HG03025 (cell line): ENCODE measurements around the gene RDH8.

Experiments used
- ATAC-seq: cut with Tn5 transposase; IDR thresholded peaks from one replicate; pipeline ENCODE4 v1.9.1; 2021; ENCODE audit warnings: mild to moderate bottlenecking, moderate library complexity; ENCODE audit not compliant: unreplicated experiment, low FRiP score

The RDH8 gene, protein sequence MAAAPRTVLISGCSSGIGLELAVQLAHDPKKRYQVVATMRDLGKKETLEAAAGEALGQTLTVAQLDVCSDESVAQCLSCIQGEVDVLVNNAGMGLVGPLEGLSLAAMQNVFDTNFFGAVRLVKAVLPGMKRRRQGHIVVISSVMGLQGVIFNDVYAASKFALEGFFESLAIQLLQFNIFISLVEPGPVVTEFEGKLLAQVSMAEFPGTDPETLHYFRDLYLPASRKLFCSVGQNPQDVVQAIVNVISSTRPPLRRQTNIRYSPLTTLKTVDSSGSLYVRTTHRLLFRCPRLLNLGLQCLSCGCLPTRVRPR

DNA sequence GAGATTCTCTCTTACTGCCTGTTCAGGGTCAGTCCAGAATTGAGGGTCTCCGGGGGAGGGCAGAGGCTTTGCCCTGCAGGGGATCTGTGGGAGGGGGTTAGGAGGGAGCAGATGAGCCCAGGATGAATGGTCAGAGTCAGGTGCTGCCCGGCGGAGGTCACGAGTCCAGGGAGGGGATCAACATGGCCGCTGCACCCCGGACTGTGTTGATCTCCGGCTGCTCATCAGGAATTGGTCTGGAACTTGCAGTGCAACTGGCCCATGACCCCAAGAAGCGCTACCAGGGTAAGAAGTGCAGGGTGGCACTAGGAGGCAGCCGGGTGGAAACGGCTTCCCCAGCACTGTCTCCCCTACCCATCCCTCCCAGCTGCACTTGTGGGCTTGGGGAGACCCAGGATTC lies at the start of gene RDH8:
TSS of gene RDH8 (plus strand) at position 168 of the 400 bp plus-strand sequence. CDS start at position 183, 15 bp downstream.
- ATAC-seq = no peak

DNA sequence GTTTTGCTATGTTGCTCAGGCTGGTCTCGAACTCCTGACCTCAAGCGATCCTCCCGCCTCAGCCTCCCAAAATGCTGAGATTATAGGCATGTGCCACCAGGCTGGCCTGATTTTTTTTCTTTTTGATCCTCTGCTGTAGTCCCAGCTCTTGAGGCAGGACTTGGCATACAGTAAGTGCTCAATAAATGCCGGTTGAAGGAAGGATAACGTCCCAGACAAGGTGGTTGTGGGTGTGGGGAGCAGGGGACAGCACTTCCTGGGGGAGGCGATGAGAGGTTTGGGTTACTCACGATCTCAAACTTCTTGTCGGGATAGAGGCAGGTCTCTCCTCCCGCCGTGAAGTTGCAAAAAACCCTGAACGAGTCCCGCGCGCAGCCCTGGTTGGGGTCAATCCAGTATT lies 47.3 kb upstream of the RDH8 start:
- ATAC-seq = no peak

DNA sequence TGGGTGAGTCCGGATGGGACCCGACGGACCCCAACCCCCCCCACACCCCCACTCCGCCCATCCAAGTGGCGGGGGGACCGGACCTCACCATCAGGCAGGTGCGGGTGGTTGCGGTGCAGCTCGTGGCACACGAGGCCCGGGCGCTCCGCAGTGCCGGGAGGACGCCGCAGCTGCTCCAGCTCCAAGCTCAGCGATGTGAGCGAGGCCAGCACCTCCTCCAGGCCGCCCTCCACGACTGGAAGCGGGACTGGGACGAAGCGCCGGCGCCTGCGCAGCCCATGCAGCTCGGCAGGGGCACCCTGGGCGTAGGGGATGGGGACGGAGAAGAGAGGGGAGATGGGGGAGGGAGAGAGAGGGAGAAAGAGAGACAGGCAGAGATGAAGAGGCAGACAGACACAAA lies 46.8 kb upstream of the RDH8 start:
- no peak for ATAC-seq

DNA sequence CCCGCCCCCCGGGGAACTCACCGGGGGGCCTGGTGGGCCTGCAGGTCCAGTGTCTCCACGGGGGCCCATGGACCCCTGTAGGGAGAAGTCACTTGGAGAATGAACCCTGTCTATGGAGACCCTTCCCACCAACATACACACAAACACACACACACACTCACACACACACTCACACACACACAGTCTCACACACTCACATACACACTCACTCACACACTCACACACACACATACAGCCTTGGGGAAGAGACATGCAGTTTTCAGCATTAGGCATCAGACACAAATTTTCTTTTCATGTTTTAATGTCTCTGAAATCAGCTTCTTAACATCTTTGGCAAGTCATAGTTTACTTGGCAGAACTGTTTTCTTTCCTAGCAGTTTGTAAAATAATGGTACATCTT lies 46.0 kb upstream of the RDH8 start:
- no peak for ATAC-seq

DNA sequence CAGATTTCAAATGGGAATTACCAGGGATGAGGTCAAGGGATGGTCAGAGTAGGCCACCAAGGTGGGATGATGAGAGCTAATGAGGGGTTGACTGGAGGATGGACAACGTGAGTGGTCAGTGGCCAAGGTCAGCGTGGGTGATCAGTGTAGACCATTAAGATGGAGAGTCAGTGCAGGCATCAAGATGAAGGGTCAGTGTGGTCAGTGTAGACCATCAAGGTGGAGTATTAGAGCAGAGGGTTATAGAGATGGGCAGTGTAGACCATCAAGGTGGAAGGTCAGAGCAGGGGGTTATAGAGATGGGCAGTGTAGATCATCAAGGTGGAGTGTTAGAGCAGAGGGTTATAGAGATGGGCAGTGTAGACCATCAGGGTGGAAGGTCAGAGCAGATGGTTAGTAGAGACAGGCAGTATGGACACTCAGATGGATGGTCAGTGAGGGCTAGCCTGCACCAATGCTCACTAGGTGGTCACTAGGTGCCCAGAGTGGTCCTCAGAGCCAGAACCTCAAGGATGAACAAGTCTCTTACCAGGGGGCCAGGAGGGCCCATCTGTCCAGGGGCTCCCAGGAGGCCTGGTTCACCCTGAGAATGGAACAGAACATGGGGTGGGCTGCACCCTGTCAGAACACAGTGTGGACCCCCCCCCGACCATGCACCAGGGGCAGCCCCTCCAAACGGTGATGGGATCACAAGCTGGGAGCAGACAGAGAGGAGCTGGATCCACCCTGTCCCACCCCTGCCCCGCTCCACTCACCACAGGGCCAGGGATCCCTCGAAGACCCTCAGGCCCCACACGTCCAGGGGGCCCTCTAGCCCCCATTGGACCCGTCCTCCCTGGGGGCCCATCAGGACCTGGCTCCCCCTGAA lies 44.2 kb upstream of the RDH8 start:
- no peak for ATAC-seq

DNA sequence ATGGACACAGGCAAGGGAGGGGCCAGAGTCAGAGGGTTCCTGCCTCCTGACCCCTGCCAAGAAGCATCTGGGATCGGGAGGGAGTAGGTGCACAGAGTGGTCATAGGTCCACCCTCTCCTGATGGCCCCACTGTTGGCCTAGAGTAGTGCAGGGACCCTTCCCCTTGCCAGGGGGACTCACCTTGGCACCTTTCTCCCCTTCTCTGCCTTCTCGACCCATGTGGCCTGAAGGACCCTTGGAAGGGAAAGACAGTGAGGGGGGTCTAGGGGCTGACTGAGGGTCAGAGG lies 43.7 kb upstream of the RDH8 start:
- ATAC-seq = no peak

DNA sequence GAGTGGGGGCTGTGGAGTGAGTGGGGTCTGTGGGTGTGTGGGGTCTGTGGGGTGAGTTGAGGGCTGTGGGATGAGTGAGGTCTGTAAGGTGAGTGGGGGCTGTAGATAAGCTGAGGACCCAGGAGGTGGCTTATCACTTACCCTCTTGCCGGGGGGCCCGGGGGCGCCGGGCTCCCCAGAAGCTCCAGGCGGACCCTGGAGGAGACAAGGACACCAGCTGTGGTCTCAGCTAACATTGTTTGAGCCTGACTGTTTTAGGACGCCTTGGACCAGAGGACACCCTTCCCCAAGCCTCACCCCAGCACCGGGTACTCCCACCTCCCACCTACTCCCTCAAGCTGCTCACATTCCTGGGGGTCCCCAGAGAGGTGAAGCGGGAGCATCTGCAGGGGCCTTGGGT lies 42.8 kb upstream of the RDH8 start:
- no peak for ATAC-seq

DNA sequence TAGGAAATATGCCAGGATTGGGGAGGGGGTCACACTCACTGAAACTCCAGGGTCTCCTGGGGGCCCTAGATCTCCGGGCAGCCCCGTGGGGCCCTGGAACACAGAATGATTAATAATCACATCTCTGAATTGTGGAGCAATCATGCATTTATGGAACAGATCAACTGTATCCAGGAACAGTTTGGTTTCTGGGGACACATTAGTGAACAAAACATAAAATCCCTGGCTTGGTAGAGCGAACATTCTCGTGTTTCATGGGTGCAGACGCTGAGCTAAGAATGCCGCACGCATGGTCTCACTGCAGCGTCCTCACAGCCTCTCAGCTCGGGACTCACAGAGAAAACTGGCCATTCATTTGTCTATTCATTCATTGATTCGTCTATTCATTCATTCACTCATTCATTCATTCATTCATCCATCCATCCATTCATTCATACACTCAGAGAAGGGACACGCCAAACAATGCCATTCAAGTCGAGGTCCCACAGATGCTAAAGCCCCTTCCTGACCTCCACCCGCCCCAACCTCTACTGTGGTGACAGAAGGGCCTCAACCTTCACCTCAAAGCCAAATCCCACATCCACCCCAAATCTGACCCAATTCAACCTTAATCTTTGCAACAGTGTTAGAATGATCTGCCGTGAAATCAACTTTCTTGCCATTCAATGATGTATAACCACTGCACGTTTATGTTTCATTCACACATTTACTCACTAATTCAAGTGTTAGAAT lies 42.0 kb upstream of the RDH8 start:
- ATAC-seq = no peak

DNA sequence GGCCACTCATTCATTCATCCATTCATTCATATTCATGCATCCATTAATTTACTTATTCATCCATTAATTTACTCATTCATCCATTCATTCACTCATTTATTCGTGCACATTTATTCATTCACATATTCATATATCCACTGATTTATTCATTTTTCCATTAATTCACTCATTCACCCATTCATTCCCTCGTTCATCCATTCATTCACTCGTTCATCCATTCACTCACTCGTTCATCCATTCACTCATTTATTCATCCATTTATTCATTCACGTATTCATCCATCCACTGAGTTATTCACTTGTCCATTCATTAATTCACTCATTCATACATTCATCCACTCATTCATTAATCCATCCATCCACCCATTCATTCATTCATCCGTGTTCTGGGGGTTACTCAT lies 41.2 kb upstream of the RDH8 start:
- ATAC-seq = no peak

DNA sequence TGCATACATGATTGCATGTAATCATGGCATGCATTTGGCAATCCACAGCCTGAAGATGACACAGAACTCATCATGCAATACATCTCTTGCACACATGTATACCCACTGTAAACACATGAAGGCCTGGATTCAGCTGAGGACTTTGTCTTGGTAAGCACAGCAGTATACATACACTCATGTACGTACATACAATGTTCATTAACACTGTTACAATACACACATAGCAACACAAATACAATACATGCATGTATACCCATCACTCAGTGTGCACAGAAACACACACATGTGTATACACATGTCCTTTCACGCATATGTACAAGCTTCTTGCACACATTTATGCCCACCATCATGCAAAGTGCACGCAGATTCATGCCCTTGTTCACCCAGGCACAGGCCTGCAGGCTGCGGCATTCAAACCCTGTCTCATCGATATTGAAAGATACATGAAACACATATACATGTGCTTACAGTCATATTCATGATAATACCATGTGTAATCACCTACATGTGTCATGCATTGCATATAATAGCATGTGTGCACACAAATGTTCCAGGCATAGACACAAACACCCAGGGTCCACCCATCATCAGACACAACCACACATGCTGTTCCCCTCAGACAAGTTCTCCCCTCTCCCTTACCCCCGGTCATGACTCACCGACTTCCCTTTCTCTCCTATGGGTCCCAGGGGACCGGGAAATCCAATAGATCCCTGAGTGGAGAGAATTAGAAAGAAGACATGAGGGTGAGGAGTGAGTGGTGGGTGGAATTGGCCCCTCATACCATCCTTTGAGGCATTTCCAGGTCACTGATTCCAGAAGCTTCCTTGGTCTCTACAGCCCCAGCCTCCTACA lies 31.6 kb upstream of the RDH8 start:
- no peak for ATAC-seq

DNA sequence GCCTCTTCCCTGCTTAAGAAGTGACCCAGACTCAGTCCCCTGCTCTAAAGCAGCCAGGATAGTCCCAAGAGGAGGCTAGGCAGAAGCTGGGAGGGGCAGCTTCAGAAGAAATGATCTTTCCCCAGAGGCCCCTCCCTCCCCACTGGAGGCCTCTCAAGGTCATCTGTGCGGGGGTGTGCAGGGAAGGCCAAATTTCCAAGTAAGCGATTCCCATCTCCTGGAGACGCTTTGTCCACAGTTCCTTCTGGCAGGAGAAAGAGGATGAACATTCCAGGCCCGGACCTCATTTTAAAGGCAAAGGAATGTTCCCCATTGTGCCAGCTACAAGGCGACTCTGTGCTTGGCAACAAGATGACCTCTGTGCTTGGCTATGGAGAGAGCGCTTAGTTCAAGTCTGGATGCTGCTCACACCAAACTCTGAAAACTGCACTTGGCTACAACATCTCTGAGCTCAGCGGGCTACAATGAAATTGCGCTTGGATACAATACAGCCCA lies 26.4 kb upstream of the RDH8 start:
- no peak for ATAC-seq

DNA sequence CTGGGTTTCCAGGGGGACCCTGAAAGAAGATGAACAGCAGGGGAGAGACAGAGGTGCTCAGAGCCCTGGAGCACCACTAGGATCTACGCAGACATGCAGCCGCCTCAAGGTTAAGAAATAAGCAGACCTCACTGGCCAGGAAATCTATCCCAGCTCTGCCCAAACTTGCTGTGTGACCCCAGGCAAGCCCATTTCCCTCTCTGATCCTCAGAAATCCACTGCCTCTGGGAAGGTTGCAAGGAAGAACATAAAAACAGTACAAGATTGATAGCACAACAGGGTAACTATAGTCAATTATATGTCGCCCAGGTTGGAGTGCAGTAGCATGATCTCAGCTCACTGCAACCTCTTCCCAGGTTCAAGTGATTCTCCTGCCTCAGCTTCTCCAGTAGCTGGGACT lies 23.8 kb upstream of the RDH8 start:
- no peak for ATAC-seq

DNA sequence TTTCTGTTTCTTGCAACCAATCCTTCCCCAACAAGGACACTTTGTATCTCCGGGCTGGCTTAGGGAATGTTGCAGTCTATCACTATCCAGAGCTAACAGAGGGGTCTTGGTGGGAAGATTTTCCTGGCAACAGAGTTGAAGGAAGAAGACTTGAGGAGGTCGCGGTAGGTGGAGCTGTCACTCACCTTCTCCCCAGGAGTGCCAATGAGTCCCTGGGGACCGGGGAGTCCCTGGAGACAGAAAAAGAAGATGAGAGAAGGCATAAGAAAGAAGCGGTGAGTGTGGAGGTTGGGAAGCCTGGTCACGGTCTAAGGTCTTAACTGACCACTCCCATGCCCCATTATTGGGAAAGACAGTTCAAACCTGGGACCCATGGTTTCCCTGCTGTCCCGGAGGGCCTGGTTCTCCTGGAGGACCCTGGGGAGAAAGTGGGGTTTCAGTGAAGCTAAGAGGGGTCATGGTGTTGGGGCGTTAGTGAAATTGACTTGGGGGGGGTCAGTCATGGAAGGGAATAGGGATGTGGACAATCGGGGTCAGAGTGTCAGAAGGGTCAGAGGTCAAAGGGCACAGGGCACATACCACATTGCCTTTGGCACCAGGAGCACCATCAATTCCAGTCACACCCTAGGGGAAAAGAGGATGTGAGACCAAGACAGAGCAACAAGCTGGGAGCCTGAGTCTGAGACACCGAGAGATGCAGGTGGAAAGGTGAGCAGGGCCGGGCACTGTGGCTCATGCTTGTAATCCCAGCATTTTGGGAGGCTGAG lies 21.7 kb upstream of the RDH8 start:
- ATAC-seq = no peak

DNA sequence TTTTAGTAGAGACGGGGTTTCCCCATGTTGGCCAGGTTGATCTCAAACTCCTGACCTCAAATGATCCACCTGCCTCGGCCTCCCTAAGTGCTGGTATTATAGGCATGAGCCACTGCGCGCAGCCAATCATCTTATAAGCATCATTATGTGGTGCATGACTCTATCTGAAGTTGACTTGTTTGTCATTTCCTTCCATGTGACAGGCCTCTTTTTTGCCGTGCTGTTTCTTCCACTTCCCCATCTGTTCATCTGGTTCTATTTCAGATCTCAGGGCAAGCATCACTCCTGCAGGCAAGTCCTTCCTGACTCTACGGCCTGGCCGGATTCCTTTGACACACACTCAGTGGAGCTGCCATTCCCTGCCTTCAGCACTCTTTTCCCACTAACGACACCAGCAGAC lies 18.2 kb upstream of the RDH8 start:
- ATAC-seq = no peak

DNA sequence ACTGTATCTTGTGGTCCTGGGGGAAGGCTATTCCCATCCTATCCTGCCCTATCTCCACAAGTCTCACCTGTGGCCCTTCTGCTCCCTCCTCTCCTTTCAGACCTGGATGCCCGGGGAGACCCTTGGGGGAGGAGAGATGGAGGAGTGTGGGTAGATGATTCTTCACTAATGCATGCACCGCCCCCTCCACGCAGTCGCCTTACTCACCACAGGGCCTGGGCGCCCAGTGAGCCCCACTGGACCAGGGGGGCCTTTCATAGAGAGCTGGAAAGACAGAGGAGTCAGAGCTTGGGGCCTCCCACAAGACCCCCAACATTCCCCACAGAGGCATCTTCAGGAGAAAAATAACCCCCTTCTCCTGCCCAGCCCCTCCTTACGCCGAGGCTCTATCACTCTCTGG lies 17.3 kb upstream of the RDH8 start:
- ATAC-seq = no peak

DNA sequence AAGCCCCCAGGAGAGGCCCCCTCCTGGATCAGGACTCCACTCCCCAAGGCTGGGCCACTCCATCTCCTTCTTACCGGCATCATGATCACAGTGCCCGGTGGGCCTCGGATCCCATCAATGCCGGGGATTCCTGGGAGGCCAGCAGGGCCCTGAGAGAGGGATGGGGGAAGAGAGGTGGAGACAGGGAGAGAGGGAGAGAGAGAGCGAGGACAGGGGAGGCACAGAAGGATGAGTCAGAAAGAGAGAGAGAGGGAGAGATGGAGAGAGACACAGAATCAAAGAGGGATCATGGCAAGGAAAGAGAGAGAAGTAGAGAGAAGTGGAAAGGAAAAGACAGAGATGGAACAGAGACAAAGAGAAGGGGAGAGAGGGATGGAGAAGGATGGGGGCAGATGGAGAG lies 16.7 kb upstream of the RDH8 start:
- ATAC-seq = no peak

DNA sequence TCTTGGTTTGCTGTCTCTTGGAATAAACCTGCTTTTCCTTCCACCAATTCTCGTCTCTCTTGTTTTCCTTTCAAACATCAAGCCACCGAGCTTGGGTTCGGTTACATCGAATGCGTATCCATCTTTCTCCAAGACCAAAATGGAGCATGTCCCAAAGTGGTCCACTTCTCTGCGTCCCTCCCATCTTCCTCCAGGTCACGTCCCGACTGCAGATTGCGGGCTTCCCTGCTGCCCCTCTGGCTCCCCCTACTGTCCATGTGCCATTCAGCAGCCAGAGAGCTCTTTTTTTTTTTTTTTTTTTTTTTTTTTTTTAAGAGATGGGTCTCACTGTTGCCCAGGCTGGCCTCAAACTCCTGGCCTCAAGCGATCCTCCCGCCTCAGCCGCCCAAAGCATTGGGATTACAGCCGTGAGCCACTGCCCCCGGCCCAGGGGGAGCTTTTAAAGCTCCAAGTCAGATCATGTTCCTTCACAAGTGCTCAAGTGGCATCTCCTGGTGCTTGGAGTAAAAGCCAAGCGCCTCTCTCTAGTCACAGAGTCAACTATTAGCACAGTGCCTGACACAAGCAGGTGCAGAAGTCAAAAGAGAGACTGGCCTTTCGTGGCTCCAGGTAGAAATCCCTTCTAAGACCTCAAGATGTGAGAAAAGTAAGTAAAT lies 13.0 kb upstream of the RDH8 start:
- no peak for ATAC-seq

DNA sequence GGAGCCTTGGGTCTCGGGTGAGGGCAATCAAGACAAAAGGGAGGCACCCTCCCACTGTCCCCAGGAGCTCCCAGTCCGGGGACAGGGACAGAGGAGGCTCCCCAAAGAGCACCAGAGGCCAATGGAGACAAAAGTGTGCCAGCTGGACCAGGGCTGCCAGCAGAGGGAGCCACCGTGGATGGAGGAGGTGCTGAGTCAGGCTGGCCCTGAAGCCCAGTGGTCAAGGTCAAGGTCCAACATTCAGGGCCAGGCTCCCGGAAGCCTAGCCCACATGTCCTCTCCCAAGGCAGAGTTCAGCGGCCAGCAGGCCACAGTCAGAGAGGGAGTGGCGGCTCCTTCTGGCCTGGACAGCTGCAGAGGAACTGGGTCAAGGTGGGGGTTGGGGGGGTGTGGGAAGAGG lies 11.4 kb upstream of the RDH8 start:
- no peak for ATAC-seq

DNA sequence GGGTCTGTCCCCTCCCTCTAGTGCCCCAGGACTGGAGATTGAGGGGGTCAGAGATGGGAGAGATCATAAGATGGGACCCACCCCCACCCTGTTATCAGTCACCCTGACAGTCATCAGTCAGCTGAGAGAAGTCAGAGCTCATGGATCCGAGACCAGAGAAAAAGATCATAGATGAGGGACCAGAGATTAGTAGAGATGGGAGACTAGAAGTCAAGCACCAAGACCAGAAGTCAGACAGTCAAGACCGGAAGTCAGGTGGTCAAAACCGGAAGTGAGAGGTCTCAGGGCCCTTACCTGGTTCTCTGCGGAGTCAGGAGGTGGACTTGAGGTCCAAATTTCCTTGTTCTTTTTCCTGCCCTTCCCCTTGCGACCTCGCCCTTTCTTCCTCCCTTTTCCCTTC lies 10.0 kb upstream of the RDH8 start:
- no peak for ATAC-seq
